HG02610 (cell line): Measurements from ENCODE around the gene HECTD4.
A peak's percentile ranks its signal among the peaks of the same experiment; 100 is the strongest.
"Not testable (repeated sequence)": the region's sequence is repeated elsewhere in the genome, so short reads cannot be mapped to it uniquely, and the experiment has no call there.

Experiments
- ATAC-seq: cut with Tn5 transposase; IDR thresholded peaks from one replicate; pipeline ENCODE4 v1.9.1; 2021; ENCODE audit warnings: mild to moderate bottlenecking, moderate library complexity; ENCODE audit not compliant: unreplicated experiment

The HECTD4 gene, protein sequence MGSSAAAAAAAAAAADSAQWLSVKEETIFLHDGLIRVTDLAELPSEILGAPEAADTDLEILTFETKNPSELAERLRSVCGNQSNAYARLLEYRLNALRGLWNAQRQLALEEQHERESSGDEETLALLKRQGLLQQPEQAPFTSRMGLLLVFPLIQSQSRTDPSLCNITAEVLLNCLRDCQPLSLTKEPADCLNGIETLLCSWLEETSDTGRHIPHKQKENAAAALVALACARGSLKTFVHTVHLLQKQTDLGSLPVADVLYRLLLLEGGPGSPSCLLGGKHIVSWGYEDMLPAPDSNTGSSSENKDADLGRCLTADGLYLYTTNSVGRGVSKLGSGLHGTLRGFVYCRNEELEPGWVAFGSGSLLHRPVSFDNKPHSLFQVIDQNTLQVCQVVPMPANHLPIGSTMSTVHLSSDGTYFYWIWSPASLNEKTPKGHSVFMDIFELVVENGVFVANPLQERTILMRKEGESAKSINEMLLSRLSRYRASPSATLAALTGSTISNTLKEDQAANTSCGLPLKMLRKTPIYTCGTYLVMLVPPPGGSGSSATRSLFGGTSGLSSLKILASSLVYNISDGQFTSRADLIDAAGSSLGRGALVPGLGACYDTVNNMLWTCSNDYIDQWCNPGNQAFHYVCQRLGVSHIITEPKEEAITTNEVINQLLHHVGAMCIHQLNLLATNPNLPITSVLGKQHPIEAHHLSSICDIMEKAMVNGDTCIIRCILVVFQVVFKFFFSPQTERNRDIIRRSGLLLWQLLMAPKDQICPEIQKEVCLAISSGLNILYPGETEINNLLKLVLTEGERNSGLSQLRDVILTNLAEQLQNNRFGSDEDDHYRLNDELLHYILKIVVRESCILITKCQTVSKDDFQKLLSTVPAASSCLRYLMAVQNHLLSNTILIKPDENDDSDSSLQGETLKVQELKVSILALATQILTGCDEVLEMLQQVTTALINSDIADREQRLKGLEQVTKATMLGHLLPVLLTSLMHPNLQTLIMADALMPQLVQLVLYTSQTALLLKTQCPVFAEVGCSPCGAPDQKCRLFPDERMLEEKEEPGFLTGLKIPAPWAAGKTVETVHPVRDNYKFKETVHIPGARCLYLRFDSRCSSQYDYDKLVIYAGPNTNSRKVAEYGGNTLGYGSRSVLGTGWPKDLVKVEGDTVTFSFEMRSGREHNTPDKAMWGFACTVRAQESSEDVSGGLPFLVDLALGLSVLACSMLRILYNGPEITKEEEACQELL (N-terminal part only)

DNA sequence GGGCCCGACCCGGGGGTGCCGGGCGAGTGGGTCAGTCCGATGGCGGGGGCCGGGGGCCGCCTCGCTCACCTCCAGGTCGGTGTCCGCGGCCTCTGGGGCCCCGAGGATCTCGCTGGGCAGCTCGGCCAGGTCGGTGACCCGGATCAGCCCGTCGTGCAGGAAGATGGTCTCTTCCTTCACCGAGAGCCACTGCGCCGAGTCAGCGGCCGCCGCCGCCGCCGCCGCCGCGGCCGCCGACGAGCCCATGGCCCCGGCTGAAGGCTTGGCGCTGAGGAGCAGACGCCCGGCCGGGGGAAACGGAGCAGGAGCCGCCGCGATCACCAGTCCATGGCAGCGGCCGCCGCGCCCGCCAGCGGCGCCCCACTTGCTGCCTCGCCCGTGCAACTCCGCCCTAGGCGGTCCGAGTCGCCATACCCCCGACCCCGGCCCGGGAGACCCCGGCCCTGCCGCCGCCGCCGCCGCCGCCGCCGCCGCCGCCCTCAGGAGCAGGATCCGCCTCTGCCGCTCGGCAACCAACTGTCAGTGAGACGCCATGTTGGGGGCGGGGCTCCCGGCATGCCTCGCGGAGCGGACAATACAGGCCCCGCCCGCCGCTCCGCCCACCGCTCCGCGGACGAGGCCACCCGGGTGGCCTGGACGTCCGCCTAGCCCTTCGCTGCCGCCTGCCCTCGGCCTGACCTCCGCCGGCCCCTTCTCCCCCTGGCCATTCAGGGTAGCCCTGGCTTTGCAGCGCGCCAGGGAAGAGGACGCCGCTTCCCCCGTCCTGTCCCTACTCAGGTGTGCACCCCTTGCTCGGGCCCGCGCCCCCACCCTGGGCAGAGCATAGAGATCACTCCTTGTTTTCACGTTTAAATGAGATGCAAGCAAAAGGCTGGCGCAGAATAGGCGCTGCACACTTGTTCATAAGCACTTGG lies at the start of gene HECTD4:
TSS of gene HECTD4 (minus strand) at position 549 of the 914 bp plus-strand sequence. CDS start at position 246, 303 bp downstream.
- peak; percentile 91 for ATAC-seq

DNA sequence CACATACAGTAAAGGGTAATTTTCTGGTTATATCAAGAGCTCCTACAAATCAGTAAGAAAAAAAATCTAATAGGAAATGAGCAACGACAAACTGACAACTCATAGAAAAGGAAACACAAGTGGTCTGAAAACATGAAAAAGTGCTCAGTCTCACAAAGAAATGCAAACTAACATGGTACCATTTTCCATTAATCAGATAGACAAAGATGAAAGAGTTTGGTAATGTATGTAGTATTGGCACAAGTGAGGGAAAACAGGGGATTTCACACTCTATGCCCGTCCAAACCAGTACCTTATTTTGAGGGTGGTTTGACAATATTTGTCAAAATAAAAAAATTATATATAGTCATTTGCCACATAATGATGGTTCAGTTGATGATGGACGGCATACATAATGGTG lies 49.7 kb upstream of the HECTD4 start:
- no peak for ATAC-seq

DNA sequence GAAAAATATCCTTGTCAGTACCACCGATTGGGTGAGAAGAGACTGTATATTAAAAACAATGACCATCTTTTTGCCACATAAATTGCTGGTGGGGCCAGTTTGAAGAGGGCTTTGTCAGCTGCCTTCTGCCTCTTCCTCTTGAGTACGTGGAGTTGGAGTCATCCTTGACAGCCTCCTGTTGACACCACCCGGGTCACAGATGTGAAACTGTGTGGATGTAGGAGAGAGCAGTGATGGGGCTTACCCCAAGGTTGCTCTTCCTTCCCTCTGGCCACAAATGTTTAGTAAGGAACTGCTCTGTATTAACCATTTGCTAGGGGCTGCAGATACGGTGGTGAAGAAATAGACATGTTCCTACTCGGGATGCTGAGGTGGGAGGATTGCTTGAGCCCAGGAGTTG lies 48.7 kb upstream of the HECTD4 start:
- ATAC-seq = no peak

DNA sequence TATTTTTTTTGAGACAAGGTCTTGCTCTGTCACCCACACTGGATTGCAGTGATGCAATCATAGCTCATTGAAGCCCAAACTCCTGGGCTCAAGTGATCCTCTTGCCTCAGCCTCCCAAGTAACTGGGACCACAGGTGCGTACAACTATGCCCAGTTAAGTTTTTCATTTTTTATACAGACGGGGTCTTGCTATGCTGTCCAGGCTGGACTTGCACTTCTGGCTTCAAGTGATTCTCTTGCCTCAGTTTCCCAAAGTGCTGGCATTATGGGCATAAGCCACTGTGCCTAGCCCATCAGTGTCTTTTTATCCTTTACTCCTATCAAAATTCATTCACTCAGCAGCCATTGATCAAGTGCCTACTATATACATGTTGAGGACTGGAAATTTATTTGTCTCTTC lies 45.5 kb upstream of the HECTD4 start:
- ATAC-seq = no peak

DNA sequence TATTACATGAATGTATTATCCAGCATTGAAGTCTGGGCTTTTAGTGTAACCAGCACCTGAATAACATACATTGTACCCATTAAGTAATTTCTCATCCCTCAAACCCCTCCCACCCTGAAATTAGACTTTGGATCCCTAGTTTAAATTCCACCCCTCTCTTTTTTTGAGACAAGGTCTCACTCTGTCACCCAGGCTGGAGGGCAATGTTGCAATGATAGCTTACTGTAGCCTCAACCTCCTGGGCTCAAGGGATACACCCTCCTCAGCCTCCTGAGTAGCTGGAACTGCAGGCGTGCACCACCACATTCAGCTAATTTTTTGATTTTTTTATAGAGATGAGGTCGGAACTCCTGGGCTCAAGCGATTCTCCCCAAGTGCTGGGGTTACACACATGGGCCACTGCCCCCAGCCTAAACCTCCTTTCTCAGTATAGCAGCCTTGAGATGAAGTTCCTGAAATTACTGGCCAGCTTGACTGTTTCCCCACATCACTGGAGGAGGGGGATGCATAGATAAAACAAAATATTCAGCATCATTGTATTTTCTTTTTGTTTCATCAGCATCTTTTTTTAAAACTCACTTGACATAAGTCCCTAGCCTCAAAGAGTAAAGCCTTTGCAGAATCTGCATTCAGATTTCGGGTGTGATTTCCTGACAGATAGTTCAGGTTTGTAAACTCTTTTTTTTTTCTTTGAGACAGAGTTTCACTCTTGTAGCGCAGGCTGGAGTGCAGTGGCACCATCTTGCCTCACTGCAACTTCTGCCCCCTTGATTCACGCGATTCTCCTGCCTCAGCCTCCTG lies 43.6 kb upstream of the HECTD4 start:
- no peak for ATAC-seq

DNA sequence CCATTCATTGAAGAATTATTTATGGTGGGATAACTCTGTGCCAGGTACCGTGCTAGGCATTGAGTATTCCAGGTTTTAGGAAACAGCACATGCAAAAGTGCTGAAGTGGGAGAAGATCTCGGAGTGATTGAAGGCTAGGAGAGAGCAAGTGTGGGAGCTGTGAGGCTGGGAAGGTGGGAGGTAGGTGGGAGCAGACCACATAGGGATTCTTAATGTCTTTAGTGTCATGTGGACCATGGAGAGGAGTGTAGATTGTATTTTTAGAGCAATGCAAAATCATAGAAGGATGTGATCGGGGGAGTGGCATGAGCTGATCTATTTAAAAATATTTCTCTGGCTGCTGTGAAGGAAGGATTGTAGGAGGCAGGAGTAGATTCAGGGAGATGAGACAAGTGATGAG lies 41.9 kb upstream of the HECTD4 start:
- ATAC-seq = no peak

DNA sequence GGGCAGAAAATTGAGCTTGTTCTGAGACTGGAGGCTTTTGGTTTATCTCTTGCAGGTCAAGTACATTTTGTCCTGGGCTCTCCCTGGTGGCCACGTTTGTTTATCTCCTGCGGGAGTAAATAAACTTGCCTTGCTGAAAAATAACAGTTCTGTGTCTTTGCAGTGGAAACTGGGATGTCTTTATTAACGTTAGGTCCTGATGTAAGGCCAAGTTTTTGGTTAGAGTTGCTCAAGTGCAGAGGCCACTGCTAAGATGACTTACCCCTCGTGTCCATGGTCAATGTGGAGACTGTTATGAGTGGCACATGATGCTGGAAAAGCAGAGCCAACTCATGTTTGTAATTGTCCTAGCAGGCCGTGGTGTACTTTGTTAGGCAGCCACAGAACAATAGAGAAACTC lies 40.3 kb upstream of the HECTD4 start:
- ATAC-seq = no peak

DNA sequence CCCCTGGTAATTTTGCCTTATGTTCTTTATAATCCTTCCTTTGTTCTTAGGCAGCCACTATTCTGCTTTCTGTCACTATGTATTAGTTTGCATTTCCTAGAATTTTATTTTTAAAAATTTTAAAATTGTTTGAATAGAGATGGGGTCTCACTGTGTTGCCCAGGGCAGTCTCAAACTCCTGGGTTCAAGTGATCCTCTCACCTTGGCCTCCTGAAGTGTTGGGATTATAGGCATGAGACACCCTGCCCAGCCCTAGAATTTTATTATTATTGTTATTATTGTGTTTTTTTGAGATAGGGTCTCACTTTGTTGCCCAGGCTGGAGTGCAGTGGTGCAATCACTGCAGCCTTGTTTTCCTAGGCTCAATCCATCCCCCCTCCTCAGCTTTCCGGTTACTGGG lies 39.1 kb upstream of the HECTD4 start:
- ATAC-seq = no peak

DNA sequence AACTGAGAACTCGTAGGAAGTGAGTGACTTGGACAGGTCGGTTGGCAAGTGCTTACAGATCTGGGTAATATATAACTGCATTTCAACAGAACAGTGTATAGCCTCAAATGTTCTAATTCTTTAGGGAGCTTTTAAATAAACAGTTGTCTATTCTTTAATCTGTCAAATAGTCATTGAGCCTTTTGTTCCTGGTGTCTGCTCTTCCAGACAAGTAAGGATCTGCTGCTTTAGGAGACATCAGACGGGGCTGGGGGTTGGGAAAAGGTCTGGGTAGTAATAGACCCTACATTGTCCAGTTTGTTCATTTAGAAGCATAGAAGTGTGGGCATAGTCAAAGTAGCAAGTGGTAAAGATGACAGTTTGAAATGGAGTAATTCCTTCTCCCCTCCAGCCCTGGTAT lies 38.5 kb upstream of the HECTD4 start:
- no peak for ATAC-seq

DNA sequence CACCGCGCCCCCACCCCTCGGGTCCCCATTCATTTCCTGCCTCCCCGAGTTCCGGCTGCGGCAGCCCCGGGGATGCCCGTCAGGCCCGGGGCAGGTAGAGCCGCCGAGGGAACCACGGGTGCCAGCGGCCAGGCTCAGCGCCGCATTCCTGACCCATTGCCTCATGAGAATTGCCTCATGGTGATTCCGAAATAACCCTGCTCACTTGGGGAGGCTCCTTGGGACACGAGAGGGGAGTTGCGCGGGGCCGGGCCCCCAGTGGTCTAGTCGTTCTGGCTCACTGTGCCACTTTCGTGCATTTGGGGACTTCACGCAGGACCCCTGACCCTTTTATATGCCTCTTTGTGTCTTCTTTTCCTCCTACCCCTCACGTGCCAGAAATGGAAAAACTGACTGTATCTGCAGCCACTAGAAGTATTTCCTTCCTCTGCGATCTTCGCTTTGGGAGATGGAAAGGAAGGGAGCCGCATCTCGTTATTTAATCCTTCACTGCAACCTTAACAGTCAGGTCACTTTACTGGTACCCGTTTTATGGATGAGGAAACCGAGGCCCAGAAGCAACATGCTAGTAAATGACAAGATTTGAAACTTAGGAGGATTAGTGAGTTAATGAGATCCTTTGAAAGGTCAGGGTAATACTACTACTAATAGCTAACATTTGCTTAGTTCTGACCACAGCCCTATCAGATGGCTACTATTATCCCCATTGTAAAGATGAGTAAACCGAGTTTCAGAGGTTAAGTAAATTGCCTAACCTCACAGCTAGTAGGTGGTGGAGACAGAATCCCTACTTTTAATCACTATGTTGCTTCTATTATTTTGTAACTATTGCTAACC lies 37.3 kb upstream of the HECTD4 start:
- ATAC-seq = no peak

DNA sequence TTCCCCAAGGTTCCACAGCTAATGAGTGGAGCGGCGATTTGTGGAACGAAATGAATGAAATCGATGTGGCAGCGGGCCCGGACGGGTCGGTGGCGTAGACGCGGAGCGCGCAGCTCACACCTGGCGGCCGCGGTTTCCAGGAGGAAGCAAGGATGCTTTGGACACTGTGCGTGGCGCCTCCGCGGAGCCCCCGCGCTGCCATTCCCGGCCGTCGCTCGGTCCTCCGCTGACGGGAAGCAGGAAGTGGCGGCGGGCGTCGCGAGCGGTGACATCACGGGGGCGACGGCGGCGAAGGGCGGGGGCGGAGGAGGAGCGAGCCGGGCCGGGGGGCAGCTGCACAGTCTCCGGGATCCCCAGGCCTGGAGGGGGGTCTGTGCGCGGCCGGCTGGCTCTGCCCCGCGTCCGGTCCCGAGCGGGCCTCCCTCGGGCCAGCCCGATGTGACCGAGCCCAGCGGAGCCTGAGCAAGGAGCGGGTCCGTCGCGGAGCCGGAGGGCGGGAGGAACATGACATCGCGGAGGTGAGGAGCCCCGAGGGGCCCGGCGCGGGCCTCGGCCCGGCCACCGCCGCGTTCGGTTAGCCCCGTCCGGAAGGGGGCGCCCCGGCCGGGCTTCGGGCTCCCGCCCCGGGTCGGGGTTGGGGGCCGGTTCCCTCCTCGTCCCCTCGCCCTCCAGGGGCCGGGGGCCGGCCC lies 36.5 kb upstream of the HECTD4 start, which contains the start of gene PTPN11:
TSS of gene PTPN11 (plus strand) at position 340 of the 689 bp plus-strand sequence. CDS start at position 505, 165 bp downstream.
- ATAC-seq = peak; percentile 75

DNA sequence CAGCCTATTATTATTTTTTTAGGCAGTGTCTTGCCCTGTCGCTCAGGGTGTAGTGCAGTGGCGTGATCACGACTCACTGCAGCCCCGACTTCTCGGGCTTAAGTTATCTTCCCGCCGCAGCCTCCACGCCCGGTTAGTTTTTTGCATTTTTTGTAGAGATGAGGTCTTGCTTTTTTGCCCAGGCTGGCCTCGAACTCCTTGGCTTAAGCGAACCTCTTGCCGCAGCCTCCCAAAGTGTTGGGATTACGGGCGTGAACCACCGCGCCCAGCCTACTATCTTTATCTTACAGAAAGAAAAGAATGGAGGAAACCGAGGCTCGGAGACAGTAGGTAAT lies 36.0 kb upstream of the HECTD4 start:
- ATAC-seq = no peak

DNA sequence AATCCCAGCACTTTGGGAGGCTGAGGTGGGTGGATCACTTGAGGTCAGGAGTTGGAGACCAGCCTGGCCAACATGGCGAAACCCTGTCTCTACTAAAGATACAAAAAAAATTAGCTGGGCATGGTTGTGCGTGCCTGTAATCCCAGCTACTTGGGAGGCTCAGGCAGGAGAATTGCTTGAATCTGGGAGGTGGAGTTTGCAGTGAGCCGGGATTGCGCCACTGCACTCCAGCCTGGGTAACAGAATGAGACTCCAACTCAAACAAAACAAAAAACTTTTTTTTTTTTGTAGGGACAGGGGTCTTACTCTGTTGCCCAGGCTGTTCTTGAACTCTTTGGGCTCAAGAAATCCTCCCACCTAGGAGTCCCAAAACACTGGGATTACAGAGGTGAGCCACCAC lies 33.2 kb upstream of the HECTD4 start:
- not testable (repeated sequence) for ATAC-seq

DNA sequence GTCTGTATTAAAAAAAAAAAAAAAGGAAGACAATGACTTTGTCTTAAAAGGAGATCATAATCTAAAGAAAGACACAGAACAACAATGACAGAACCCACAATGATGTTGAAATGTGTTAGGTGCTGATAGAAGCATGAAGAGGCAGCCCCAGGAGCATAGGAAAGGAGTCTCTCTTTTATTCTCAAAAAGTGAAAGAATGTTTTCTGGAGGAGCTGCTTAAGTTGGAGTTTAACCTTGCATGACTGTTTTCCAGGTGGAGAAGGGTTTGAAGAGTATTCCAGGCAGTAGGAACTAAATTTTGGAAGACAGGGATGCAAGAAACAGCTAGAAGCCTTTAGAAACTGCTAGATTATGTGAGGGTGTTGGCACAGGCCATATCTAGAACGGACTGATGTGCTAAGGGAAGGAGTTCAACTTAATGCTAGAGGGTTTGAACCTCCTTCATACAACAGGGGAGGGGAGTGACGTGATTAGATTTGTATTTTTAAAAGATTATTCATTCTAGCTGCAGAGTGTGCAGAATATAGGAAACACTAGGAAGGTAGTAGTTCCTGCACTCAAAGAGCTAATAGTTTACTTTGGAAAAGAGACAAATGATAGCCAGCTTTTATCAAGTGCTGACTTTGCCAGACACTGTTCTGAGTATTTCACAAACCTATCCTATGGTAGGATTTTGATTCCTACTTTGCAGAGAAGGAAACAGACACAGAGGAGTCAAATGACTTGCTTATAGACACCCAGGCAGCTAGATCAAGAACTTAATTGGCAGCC lies 31.8 kb upstream of the HECTD4 start:
- no peak for ATAC-seq

DNA sequence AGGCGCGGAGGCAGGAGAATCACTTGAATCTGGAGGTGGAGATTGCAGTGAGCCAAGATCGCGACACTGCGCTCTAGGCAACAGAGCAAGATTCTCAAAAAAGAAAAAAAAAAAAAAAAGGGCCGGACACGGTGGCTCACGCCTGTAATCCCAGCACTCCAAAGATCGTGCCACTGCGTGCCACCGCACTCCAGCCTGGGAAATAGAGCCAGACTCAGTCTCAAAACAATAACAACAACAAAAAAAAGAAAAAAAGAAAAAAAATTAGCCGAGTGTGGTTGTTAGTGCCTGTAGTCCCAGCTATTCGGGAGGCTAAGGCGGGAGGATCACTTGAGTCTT lies 27.6 kb upstream of the HECTD4 start:
- no peak for ATAC-seq

DNA sequence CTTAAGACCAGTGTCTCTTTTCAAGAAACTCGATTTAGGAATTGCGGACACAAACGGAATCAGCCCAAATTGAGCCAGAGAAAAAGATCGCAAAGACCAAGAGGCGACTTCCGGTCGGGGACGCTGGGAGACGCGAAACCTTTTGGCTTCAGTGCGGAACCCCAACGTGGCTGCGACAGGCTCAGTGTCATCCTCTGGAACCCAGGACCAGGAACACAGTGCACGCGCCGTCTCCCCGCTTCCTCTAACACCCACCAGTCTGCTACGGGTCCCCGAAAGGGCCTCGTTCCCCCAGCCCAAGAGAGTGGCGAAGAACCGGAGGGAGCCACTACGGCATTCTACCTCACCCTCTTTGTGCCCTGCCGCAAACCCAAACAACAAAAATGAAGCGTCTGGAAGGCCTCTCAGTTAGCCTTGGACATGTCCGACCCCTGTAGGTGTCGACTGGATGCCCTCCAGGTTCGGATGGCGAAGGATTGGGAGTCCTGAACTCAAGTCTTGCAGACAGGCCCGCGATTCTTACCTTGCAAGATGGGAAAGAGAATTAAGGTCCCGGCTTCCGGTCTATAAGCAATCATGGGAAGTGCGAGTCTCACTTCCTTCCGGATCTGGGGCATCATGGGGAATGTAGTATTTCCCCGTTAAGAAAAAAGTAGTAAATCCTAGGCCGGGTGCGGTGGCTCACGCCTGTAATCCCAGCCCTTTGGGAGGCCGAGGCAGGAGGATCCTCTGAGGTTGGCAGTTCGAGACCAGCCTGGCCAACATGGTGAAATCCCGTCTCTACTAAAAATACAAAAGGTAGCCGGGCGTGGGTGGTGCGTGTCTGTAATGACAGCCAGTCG lies 27.1 kb upstream of the HECTD4 start, which contains the start of gene RPL6:
TSS of gene RPL6 (minus strand) at position 542 of the 842 bp plus-strand sequence. CDS start 949 bp downstream, outside the sequence.
- ATAC-seq = peak; percentile 76
